ENCODE measurements around the gene TBCCD1.
"Not testable (repeated sequence)": the region's sequence is repeated elsewhere in the genome, so short reads cannot be mapped to it uniquely, and the experiment has no call there.

Gene TBCCD1

DNA sequence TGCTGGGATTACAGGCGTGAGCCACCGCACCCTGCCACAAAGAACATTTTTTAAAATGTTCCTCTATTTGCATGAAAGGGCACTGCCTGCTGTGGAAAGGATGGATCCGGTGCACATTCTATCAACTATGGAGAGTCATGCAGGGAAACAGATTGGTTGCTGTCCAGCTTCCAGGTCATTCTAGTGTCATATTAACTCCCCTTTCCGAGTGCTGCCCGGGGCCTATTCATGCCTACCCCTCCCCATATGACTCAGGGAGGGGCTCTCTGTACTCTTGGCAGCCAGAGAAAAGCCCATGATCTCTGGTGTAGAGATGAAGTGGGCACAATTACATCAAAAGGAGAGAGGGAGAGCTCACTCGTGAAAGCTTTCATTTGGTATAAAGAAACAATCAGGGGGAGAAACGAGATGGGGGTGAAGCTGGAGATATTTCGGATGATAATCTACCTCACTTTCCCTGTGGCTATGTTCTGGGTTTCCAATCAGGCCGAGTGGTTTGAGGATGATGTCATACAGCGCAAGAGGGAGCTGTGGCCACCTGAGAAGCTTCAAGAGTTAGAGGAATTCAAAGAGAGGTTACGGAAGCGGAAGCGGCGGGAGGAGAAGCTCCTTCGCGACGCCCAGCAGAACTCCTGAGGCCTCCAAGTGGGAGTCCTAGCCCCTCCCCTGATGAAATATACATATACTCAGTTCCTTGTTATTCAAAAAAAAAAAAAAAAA is 29.6 kb upstream of the TBCCD1 start:
- DNase-seq = no peak

DNA sequence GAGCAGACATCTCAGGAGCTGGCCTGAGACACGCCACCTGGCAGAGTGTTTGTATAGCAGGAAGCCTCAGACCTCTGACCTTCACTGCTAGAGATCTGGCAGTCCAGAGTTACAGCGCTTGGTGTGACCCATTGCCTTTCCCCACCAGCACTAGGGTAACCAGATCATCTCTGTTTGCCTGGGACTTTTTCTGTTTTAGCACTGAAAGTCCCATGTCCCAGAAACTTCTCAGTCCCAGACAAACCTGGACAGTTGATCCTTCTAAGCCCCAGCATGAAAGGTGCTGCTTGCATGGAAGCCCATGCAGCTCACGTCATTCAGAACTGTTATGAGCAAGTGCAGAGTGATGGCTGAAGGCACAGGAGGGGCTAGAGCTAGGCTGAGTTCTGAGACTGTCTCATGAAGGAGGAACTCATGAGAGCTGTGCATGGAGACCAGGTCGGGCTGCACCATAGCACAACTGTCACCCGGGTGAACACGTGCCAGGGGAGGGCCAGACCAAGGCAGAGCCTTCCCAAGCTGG is 27.5 kb upstream of the TBCCD1 start:
- no peak for DNase-seq

DNA sequence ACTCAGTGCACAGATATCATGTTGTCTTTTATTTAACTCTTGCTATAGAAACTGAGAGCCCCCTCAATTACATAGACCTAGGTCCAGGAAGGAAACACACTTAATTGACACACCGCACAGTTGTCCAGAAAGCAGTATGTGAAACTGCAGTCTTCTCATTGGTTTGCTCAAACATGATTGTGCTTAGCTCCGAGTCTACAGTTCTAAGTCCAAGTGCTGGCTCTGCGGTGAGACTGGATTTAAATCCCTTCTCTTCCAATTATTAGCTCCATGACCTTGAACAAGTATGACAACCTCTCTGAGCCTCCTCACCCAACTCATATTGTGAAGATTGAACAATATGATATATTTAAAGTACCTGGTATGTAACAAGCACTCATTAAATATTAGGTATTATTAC is 26.7 kb upstream of the TBCCD1 start:
- no peak for DNase-seq

DNA sequence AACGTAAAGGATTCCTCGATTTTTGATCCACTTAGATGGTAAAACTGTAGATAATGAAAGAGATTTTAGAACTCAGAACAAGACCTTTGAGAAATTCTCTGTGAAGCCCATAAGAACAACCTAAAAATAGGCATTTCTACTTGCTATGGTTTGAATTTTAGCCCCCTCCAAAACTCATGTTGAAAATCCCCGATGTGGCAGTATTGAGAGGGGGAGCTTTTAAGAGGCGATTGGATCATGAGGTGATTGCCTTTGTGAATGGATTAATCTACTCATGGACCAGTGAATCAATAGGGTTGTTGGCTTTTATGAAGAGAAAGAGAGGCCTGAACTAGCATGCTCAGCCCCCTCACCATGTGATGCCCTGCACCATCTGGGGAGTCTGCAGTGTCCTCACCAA is 25.5 kb upstream of the TBCCD1 start:
- DNase-seq = no peak

DNA sequence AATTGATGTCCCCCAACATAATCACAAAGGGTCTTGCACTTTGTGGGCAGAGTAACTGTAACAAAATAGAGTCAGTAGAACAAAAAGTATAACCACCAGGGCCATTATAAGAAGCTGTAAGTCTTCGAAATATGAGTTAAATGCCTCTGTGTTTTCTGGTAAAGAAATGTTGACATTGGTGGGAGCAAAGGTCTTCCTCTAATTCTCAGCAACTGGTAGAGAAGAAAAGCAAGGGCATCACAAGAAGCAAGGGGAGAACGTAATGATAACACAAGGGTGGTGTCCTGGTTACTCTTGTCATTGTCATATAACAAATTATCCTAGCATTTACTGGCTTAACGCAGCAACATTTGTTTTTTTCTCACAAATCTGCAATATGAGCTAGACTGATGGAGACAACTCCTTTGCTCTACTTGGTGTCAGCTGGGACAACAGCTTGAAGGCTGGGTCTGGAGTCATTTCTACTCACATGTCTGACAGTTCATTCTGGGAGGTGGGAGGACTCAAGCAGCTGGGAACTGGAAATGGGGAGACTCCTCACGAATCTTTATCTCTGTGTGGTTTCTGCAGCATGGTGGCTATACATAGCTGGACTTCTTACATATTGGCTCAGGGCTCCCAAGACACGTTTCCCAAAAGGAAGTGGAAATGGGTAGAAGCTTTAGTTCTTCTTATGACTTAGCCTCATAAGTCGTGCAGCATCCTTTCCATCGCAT is 23.6 kb upstream of the TBCCD1 start:
- DNase-seq = no peak

DNA sequence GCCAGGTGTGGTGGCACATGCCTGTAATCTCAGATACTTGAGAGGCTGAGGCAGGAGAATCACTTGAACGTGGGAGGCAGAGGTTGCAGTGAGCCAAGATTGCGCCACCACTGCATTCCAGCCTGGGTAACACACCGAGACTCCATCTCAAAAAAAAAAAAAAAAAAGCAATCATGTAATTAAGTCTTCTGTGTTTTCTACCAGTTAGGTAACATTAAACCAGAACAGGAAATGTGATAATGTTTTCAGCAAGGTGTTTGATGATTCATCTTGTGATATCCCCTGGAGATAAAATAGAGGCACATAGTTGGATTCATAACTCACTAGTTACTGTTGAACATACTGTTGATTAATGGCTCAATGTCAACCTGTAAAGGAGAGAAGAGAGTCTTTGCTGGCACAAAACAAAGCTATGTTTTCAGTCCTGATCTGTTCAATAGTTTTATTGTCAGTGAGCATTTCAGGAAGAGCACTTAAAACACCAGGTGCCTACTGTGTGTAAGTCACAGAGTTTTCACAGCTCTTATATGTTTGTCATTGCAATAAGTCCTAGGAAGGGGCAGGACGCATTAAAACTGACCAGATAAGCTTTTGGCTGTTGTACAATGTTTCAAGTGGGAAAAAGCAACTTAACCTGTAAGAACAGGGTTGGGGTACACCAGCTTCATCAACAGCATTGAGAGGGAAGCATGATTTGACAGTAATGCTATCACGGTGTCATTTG is 22.9 kb upstream of the TBCCD1 start:
- DNase-seq = no peak

GRCh38 chr3:186589121-186589520 is 22.0 kb upstream of the TBCCD1 start:
- DNase-seq = peak; percentile 22

DNA sequence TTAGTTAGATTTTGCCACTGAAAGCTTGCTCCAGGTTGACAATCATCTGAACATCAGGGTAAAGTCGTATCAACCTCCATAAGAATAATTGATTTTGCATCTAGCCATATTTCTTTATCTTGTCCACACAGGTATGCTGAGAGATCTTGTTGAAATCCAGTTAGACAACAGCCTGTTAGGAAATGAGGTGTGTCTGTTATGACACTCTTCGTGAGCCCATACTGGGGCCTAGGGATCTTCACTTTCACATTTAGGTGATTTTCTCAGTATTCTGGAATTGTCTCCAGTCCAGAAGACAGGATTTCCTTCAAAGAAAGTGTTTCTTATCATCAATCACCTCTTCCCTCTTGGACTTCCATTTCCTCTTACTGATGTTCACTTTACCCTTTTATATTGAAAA is 21.5 kb upstream of the TBCCD1 start:
- peak; percentile 2 for DNase-seq

- no peak for DNase-seq
These were observed 20.0 kb upstream of the TBCCD1 start for GRCh38 chr3:186587183-186587582.

GRCh38 chr3:186586245-186586644 is 19.1 kb upstream of the TBCCD1 start:
- not testable (repeated sequence) for DNase-seq

DNA sequence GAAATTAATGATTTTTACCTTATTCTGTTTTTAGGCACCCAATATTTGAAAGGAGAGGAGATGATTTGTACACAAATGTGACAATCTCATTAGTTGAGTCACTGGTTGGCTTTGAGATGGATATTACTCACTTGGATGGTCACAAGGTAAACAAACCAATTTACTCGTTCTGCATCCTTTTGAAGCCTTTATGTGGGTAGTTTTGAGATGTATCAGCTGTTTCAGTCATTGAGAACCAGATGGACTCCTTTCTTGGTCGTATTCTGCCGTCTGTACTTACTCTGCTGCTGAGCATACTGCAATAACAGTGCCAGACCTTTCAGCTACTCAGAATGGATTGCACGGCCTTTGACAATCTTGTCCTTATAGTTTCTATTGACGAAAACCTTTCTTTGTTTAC is 16.7 kb upstream of the TBCCD1 start:
- no peak for DNase-seq

GRCh38 chr3:186582541-186582940 is 15.4 kb upstream of the TBCCD1 start:
- no peak for DNase-seq

DNA sequence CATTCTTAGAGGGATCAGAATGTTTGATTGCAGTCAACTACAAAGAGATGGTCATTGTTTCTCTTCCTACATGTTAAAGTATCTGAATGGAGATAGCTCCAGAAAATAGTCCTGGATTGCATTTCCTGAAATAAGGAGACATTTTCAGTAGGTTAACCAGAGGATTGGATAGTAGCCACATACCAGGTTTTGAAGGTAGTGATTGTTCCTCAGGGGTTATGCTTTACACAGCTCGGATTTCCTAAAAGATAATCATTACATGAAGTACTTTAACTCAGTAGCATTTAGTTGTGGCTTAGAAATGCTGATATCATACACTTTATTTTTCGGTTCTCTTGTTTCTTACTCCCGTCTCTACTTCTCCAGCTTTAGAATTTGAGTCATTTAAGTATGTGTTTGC is 13.6 kb upstream of the TBCCD1 start:
- DNase-seq = no peak

DNA sequence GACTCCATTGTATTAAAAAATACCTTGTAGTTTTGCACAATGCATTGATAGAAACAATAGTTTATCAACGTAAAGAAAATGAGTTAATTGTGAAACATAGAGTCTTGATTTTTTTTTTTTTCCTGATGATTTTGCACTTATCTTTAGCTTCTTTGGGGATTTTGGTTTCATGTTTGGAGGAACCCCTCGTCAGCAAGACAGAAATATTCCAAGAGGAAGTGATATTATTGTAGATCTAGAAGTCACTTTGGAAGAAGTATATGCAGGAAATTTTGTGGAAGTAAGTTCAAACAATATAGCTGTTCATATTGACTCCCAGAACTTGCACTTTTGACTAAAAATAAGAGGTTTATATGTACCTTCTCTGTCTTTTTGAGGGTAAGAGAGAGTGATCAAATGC is 10.4 kb upstream of the TBCCD1 start:
- DNase-seq = no peak

DNA sequence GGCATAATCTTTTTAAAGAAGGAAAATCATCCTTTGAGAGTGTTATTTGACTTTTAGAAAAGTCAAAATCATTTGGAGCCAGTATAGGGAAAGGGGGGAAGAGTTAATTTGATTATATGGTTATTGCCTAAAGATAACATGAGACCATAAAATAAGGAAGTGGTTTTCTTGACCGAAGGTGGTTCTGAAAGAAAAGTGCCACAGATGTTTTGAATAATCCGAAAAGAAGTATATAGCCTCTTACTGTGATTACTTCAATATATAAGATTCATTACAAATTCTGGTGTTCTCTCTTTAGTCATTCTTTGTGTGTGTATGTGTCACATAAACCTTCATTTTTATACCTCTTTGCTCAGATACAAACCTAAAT is 4.5 kb upstream of the TBCCD1 start:
- DNase-seq = peak; percentile 21

GRCh38 chr3:186570941-186571643 is 4.0 kb upstream of the TBCCD1 start:
- no peak for DNase-seq

- peak; percentile 98 for DNase-seq
These were observed 3.2 kb upstream of the TBCCD1 start, which contains the start of gene DNAJB11 for GRCh38 chr3:186570096-186570940. Gene DNAJB11 (plus strand): TSS chr3:186570720. CDS start chr3:186570898, 178 bp downstream.

GRCh38 chr3:186569779-186570095 is 2.6 kb upstream of the TBCCD1 start:
- DNase-seq = no peak

- DNase-seq = not testable (repeated sequence)
These were observed 2.2 kb upstream of the TBCCD1 start for GRCh38 chr3:186569361-186569760.

DNA sequence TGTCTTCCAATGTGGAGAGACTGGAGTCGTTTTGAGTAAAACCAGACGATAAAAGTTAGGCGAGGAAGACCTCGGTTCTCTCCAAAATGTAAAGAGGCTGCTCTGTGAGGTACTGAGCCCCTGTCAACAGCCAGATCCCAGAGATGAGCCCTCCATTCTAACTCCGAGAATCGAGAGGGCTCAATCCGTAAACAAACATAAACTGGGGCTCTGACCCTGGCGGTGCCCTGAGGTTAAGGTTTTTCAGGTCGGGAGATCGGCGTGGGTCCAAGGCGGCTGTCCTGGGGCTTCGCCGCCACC is 417 bp downstream of the TBCCD1 start:
- DNase-seq = no peak

DNA sequence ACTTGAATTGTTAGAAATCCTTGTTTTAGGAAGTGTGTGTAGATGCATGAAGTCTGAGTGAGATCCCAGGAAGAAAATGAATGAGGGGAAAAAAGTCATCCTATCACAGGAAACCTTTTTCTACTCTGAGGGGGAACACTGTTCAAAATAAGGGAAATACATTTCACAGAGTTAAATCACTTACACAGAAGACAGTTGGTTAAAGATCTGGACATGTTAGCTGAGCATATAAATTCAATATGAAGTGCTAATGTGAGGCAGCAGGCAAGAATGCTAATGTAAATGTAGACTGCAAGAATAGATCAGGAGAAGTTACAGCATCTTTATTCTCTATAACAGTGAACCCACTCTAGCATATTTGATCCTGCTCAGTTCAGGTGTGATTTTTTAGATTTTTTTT is 2.6 kb downstream of the TBCCD1 start:
- no peak for DNase-seq

GRCh38 chr3:186552408-186553031 is 14.6 kb downstream of the TBCCD1 start:
- DNase-seq = no peak
